GM18951 (cell line): ENCODE measurements around the gene CAPS.

Source experiments
- POLR2A ChIP-seq: IDR thresholded peaks from 4 replicates; pipeline ENCODE4 v1.6.1; 2011; ENCODE audit warnings: mild to moderate bottlenecking; ENCODE audit not compliant: insufficient read length, insufficient read depth; ENCODE audit errors: extremely low read depth
- in situ Hi-C: fragments of 300-500 bp; cut with MboI; formaldehyde crosslinking; loops from one replicate; pipeline ENCODE4 v1.12.0; 2022; ENCODE audit warnings: low sequenced_read_pairs, mixed read lengths, inconsistent platforms; ENCODE audit not compliant: unreplicated experiment

Gene CAPS

GRCh38 chr19:5908773-5909442 is 5.1 kb upstream of the CAPS start:
- no peak for TF ChIP-seq POLR2A
- in situ Hi-C loops: no loop called here

- in situ Hi-C loops: no loop called here
- TF ChIP-seq POLR2A: no peak
Observed at GRCh38 chr19:5910638-5910907, 3.5 kb upstream of the CAPS start.

- TF ChIP-seq POLR2A: no peak
- in situ Hi-C loops: no loop called here
Observed at GRCh38 chr19:5911366-5911765, 2.7 kb upstream of the CAPS start.

- no peak for TF ChIP-seq POLR2A
- in situ Hi-C loops: no loop called here
Observed at GRCh38 chr19:5914358-5914774, 312 bp downstream of the CAPS start.

GRCh38 chr19:5914946-5915781 is 1.1 kb downstream of the CAPS start:
- peak; percentile 6 for TF ChIP-seq POLR2A
- in situ Hi-C loops: no loop called here

- in situ Hi-C loops: no loop called here
- TF ChIP-seq POLR2A: no peak
Observed at GRCh38 chr19:5915782-5916165, 1.7 kb downstream of the CAPS start.

GRCh38 chr19:5916181-5916708 is 2.2 kb downstream of the CAPS start:
- in situ Hi-C loops: no loop called here
- no peak for TF ChIP-seq POLR2A

GRCh38 chr19:5917431-5918107 is 3.5 kb downstream of the CAPS start:
- no peak for TF ChIP-seq POLR2A
- in situ Hi-C loops: no loop called here

- no peak for TF ChIP-seq POLR2A
- in situ Hi-C loops: no loop called here
Observed at GRCh38 chr19:5918463-5919079, 4.5 kb downstream of the CAPS start.

- TF ChIP-seq POLR2A: no peak
- in situ Hi-C loops: no loop called here
Observed at GRCh38 chr19:5921516-5922160, 7.6 kb downstream of the CAPS start.

GRCh38 chr19:5922161-5922545 is 8.1 kb downstream of the CAPS start:
- no peak for TF ChIP-seq POLR2A
- in situ Hi-C loops: no loop called here

- TF ChIP-seq POLR2A: no peak
- in situ Hi-C loops: no loop called here
Observed at GRCh38 chr19:5923356-5923755, 9.3 kb downstream of the CAPS start.
